ENCODE measurements around the gene NCAM1.

- TF ChIP-seq CTCF (IDR thresholded peaks at IDR 0.05) (no peak), POLR2A (IDR thresholded peaks at IDR 0.05) (no peak)
These were observed 38.3 kb downstream of the NCAM1 start for GRCh38 chr11:112999520-112999919.
